HUES48 (cell line): Measurements from ENCODE around the gene BDH1.
A peak's percentile ranks its signal among the peaks of the same experiment; 100 is the strongest.
"Not testable (repeated sequence)": the region's sequence is repeated elsewhere in the genome, so short reads cannot be mapped to it uniquely, and the experiment has no call there.

Experiments
- H3K27ac ChIP-seq: one replicate; pipeline ENCODE4 v1.7.0; 2013; ENCODE audit warnings: low read depth, low read length, inconsistent platforms
- H3K27me3 ChIP-seq: 2 replicates; pipeline ENCODE4 v1.6.1; 2013; ENCODE audit warnings: mild to moderate bottlenecking, low read length; ENCODE audit not compliant: control insufficient read depth, insufficient read depth
- H3K36me3 ChIP-seq: 2 replicates; pipeline ENCODE4 v1.6.1; 2013; ENCODE audit warnings: low read length; ENCODE audit not compliant: control insufficient read depth, insufficient read depth
- H3K4me1 ChIP-seq: 2 replicates; pipeline ENCODE4 v1.6.1; 2013; ENCODE audit warnings: mild to moderate bottlenecking, low read length; ENCODE audit not compliant: control insufficient read depth, insufficient read depth
- H3K4me3 ChIP-seq: 2 replicates; pipeline ENCODE4 v1.5.1; 2013; ENCODE audit warnings: mild to moderate bottlenecking, low read depth, low read length
- H3K9ac ChIP-seq: 2 replicates; pipeline ENCODE4 v1.6.1; 2013; ENCODE audit warnings: mild to moderate bottlenecking, low read depth, low read length, moderate library complexity
- H3K9me3 ChIP-seq: 2 replicates; pipeline ENCODE4 v1.6.1; 2013; ENCODE audit warnings: low read length; ENCODE audit not compliant: control insufficient read depth, insufficient read depth

BDH1 gene, protein sequence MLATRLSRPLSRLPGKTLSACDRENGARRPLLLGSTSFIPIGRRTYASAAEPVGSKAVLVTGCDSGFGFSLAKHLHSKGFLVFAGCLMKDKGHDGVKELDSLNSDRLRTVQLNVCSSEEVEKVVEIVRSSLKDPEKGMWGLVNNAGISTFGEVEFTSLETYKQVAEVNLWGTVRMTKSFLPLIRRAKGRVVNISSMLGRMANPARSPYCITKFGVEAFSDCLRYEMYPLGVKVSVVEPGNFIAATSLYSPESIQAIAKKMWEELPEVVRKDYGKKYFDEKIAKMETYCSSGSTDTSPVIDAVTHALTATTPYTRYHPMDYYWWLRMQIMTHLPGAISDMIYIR

DNA sequence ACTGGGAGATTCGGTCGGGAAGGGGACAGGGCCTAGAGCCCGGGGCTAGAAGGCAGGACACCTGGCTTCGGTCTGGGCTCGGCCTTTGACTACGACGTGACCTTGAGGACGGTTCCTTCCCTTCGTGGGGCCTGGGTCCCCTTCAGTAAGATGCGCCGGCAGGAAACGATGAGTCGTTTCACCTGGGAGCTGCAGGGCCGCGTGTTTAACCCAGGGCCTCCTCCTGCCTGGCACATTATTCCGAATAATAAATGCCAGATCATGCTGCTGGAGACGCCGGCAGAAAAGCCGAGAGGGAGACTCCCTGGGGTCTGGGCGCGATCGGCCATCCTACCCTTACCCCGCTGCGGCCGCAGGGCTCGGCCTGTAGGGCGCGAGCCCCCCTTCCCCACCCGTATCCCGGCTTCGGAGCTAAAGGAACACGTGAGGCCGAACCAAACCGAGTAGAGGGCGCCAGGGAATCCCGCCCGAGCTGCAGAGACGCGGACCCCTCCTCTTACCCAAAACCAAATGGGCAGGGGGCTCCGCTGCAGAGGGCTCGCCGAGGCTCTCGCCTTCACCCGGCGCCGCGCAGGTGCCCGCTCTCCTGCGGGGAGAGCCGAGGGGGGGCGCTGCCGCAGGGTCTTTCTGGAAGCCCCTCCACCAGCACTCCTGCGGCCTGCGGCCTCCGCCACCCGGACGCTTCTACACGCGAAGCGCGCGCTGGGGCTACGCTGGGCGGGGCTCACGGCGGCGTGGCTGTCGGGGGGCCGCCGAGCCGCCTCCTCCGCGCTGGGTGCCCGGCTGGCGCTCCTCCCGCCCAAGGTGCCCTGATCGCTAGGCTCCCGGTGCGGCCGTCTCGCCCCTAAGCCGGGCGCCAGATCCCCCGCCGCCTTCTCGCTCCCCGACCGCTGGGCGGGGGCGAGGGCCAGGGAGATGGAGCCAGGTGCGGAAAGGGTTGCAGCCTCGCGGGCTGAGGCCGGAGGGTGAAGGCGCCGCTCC is at the start of gene BDH1:
Gene BDH1, minus strand, starts transcription at position 688 of the 981 bp plus-strand sequence. CDS start 9,525 bp downstream, outside the sequence.
- Histone ChIP-seq H3K9ac (peak within 1 kb of the TSS; percentile 73), H3K4me1 (peaks cover 16% of the 10 kb centered on the region), H3K27me3 (peaks cover 8% of the 10 kb centered on the region; the same call in 1 of the 2 replicates), H3K4me3 (peak within 1 kb of the TSS; percentile 73), H3K9me3 (no peaks in the 10 kb centered on the region), H3K36me3 (no peaks in the 10 kb centered on the region), H3K27ac (peak within 1 kb of the TSS; percentile 53)

DNA sequence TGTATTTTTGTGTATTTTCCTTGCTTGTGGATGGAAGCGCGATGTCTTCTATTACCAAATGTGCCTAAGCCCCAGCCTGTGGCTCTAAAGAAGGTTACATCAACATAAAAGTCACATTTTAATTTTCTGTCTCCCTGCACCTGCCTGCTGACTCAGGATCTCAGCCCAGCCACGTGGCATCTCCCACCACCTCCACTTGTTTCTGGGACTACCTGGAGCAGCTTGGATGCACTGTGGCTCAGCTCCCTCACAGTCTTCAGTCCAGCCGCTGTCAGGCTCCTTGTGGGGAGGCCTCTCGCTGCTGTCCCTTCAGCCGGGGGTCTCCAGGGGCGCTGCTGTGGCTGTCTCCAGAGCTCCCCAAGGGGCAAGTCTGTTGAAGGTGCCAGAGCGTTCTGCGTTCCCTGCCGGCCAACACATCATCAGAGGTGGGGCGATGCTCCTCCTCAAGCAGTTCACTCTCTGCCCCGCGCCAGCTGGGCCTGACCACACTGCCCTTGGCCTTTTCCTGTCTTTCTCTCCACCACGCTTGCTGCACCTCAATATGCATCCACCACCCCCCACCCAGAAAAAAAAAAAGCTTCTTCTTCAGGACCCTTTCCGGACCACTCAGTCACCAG is 47.7 kb upstream of the BDH1 start:
- H3K4me1 ChIP-seq = 0 out of 2 replicates have a peak, but pooled peaks cover 3% of the 10 kb centered on the region
- H3K9me3 ChIP-seq = peaks cover 4% of the 10 kb centered on the region; the same call in 1 of the 2 replicates
- peaks cover 21% of the 10 kb centered on the region for H3K36me3 ChIP-seq
- no peak overlapping the region for H3K27ac ChIP-seq
- H3K4me3 ChIP-seq = no peak overlapping the region
- H3K27me3 ChIP-seq = no peaks in the 10 kb centered on the region
- no peak overlapping the region for H3K9ac ChIP-seq

DNA sequence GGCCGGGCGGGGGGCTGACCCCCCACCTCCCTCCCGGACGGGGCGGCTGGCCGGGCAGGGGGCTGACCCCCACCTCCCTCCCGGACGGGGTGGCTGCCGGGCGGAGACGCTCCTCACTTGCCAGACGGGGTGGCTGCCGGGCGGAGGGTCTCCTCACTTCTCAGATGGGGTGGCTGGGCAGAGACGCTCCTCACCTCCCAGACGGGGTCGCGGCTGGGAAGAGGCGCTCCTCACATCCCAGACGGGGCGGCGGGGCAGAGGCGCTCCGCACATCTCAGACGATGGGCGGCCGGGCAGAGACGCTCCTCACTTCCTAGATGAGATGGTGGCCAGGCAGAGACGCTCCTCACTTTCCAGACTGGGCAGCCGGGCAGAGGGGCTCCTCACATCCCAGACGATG is 46.6 kb upstream of the BDH1 start:
- H3K27ac ChIP-seq, H3K4me1 ChIP-seq, H3K9me3 ChIP-seq, H3K9ac ChIP-seq, H3K27me3 ChIP-seq, H3K4me3 ChIP-seq: not testable (repeated sequence)
- peaks cover 11% of the 10 kb centered on the region for H3K36me3 ChIP-seq

DNA sequence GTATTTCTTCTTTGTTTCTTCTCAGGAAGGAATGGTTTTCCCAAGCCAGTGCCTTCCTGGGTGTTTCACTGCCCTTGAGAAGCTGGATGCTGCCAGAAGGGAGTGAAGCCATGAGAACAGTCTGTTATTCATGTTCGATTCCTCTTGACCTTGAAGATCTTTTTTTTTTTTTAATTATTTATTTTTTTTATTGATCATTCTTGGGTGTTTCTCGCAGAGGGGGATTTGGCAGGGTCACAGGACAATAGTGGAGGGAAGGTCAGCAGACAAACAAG is 45.7 kb upstream of the BDH1 start:
- H3K27me3 ChIP-seq, H3K27ac ChIP-seq, H3K4me1 ChIP-seq, H3K36me3 ChIP-seq, H3K9ac ChIP-seq, H3K4me3 ChIP-seq, H3K9me3 ChIP-seq: not testable (repeated sequence)

DNA sequence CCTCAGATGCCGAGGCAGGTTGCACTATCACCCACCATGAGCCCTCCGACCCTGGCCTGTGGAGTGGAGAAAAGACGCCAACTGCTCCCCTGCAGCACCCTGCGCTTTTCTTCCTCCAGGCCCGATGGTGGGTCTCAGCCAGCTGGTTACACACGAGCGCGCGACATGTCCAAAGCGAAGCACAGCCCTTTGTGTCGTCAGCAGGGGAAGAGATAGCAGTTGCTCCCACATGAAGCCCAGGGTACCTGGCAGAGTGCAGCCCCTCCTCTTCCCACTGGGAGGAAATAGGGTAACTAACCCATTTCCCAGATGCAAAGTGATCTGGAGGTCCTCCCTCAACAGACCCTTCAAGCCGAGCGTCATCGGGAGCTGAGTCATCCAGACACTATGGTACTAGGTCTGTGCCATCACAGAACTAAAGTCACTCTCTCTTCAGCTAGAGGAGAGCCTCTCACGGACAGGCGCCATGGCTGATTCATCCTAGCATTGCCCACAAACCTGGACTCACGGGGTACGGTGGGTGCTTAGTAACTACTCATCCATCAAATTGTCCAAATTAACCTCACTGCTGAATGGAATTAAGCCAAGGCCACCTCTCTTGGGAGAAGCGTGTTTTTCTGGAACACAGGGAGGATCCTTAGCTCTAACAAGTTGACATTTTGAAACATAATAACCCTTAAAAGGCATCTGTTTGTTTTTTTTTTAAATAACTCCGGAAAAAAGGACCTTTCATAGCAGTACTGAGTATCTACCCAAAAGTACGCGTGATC is 45.2 kb upstream of the BDH1 start:
- peaks cover 4% of the 10 kb centered on the region; the same call in 1 of the 2 replicates for H3K9me3 ChIP-seq
- 0 out of 2 replicates have a peak, but pooled peaks cover 3% of the 10 kb centered on the region for H3K4me1 ChIP-seq
- no peak overlapping the region for H3K27ac ChIP-seq
- H3K27me3 ChIP-seq = no peaks in the 10 kb centered on the region
- peaks cover 4% of the 10 kb centered on the region; the same call in 1 of the 2 replicates for H3K36me3 ChIP-seq
- no peak overlapping the region for H3K9ac ChIP-seq
- H3K4me3 ChIP-seq = no peak overlapping the region

DNA sequence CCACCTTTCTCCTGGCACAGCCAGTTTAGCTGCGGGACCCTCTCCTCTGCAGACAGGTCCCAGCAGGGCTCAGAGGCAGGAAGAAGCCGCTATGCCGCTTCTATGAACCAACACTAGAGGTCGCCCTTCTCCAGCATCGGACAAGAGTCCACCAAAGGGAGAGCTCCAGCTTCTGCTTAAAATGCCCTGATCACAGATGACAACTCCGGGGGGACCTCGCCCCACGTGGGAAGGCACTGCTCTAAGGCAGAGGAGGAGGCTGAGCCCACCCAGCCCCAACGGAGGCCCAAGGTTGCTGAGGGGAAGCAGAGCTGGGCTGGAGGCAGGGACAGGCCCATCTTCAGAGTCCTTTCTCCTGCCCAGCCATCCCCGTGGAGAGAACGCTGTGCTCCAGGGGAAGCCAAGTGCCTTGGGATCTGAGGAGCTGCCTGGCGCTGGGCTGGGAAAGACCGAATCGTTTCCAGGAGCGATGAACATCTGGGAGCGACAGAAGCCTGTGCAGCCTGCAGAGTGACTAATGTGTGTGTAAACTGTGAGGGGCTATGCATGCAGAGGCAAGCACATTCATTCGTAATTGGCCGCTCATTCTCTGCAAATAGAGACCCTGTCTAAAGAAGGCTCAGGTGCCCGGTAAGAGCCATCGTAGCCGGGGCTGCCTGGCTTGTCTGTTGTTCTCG is 43.5 kb upstream of the BDH1 start:
- Histone ChIP-seq H3K27me3 (no peaks in the 10 kb centered on the region), H3K9ac (no peak overlapping the region), H3K27ac (no peak overlapping the region), H3K4me3 (no peak overlapping the region), H3K4me1 (0 out of 2 replicates have a peak, but pooled peaks cover 3% of the 10 kb centered on the region), H3K9me3 (peaks cover 4% of the 10 kb centered on the region; the same call in 1 of the 2 replicates), H3K36me3 (no peaks in the 10 kb centered on the region)

DNA sequence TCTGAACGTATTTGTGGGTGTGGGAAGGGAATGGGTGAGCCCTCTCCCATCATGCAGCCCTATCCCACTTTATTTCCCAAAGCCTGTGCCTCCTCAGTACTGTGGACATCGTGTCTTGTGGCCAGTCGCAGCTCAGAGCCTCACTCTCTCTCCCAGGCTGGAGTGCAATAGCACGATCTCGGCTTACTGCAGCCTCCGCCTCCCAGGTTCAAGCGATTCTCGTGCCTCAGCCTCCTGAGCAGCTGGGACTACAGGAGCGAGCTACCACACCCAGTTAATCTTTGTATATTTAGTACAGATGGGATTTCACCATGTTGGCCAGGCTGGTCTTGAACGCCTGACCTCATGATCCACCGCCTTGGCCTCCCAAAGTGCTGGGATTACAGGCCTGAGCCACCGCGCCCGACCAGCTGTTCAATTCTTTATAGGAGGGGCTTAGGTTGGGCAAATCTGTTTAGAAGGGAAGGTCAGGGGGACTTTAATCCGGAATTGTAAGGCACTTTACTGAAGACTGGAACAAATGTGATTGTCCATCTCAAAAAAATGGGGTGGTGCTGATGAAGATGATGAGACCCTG is 42.7 kb upstream of the BDH1 start:
- H3K27me3 ChIP-seq = no peaks in the 10 kb centered on the region
- no peaks in the 10 kb centered on the region for H3K36me3 ChIP-seq
- H3K4me1 ChIP-seq = 0 out of 2 replicates have a peak, but pooled peaks cover 3% of the 10 kb centered on the region
- H3K4me3 ChIP-seq = no peak overlapping the region
- H3K27ac ChIP-seq = no peak overlapping the region
- H3K9ac ChIP-seq = no peak overlapping the region
- peaks cover 3% of the 10 kb centered on the region; the same call in 1 of the 2 replicates for H3K9me3 ChIP-seq

DNA sequence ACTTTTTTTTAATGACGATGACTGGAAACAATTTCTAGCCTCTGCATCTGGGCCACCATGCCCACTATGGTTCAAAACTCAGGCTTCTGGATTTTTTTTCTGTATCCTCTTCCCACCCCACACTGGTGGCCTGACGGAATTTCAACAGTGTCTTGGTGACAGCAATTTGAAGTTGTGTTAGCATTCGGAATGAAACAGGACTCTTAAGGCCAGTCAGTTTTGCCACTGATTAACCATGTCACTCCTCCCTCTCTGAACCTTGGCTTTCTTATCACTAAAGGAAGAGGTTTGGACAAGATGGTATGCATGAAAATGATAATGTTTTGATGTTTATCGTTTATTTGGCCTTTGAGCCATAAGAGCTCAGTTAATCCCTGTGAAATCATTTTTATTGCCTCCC is 41.6 kb upstream of the BDH1 start:
- Histone ChIP-seq H3K4me3 (no peak overlapping the region), H3K4me1 (0 out of 2 replicates have a peak, but pooled peaks cover 3% of the 10 kb centered on the region), H3K9me3 (no peaks in the 10 kb centered on the region), H3K27ac (no peak overlapping the region), H3K36me3 (no peaks in the 10 kb centered on the region), H3K9ac (no peak overlapping the region), H3K27me3 (no peaks in the 10 kb centered on the region)

DNA sequence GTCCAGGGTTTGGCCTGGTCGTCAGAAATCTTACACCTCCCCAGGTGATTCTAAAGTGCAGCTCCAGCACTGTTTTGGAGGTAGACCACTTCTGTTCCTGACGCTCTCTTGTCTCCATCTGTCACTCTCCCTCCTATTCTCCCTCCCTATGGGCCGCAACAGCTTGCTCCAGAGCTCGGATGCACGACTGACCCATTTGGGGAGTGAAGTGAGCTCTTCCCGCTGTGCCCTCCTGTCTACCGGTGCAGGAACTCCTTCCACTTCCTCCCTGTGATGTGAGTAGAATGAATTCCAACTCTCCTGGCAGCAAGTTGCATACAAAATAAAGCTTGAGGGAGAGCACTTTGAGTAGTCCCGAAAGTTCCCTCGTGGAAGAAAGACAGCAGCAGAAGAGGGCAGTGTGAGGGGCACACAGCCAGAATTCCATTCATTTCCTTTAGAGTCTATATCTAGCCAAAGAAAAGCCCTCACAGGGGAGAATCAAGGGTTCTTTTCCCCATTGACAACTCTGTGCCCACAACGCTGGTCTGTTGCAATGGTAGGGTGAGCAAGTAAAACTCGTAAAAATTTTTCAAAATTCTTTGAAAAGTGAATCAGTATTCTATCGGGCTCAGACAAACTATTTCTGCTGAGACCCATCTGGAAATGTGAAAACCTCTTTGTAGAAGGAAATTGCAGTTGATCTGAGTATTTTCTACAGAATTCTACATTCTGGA is 39.9 kb upstream of the BDH1 start:
- Histone ChIP-seq H3K9me3 (no peaks in the 10 kb centered on the region), H3K36me3 (no peaks in the 10 kb centered on the region), H3K4me3 (no peak overlapping the region), H3K27ac (no peak overlapping the region), H3K4me1 (0 out of 2 replicates have a peak, but pooled peaks cover 3% of the 10 kb centered on the region), H3K27me3 (no peaks in the 10 kb centered on the region), H3K9ac (no peak overlapping the region)
